D341Med (cell line): Measurements from ENCODE around the gene ADAM11.

Experiments used
- DNase-seq: peaks from one replicate; pipeline ENCODE4 v3.0.0; 2012; ENCODE audit warnings: low spot score

Gene ADAM11

GRCh38 chr17:44757918-44758413 is 822 bp upstream of the ADAM11 start:
- no peak for DNase-seq

- DNase-seq = no peak
These were observed 513 bp downstream of the ADAM11 start for GRCh38 chr17:44759086-44759915.

GRCh38 chr17:44759916-44760243 is 1.1 kb downstream of the ADAM11 start:
- peak; percentile 63 for DNase-seq

GRCh38 chr17:44760474-44761308 is 1.9 kb downstream of the ADAM11 start:
- DNase-seq = no peak

DNA sequence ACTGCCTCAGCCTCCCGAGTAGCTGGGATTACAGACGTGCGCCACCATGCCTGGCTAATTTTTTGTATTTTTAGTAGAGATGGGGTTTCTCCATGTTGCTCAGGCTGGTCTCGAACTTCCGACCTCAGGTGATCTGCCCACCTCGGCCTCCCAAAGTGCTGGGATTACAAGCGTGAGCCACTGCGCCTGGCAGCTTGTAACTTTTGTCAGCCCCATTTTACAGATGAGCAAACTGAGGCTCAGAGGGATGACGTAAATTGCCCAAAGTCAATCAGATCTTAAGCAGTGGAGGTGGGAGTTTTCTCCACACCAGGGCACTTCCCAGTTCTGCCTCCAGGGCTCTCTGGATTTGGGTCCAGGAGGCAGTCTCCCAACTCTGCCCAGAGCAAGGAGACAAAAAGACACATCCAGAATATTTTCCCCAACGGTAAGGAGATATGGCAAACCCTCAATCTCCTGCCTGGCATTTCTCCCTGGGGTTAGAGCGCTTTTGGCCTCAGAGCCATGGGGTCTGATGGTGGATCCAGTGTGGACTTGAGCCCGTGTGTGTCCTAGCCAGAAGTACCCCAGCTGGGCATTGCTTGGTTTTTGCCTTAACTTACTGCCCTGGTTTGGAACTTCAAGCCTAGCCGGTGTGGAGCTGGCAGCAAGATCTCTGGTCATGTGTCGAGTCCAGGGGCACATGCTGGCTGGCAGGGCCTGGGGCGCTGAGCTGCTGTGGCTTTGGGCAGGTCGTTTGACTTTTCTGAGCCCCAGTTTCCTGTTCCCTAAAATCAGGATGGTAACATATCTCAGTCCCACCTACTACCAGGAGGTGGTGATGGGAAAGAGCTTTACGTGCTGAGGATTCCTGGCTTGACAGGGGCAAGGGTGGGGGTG is 3.4 kb downstream of the ADAM11 start:
- no peak for DNase-seq

GRCh38 chr17:44763170-44763569 is 4.4 kb downstream of the ADAM11 start:
- no peak for DNase-seq

DNA sequence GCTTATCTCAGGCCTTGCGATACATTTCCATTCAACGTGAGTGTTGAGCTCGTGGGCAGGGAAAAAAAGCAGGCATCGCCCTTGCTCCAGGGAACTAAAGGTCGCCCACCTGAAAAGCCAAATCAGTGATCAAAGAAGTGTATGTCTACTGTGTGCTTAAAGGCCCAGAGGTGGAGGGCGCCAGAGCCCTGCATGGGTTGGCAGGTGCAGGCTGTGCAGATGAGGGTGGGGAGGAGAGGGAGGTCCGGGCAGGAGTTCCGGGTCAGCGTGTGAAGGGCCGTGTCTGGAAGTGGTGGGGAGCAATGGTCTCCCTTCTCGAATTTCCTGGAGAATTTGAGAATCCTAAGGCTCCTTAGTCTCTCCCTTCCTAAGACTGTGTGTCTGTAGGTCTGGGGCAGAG is 7.2 kb downstream of the ADAM11 start:
- DNase-seq = no peak

GRCh38 chr17:44766409-44767038 is 7.7 kb downstream of the ADAM11 start:
- DNase-seq = no peak

GRCh38 chr17:44767493-44767892 is 8.7 kb downstream of the ADAM11 start:
- no peak for DNase-seq

GRCh38 chr17:44768505-44769142 is 9.8 kb downstream of the ADAM11 start:
- no peak for DNase-seq

DNA sequence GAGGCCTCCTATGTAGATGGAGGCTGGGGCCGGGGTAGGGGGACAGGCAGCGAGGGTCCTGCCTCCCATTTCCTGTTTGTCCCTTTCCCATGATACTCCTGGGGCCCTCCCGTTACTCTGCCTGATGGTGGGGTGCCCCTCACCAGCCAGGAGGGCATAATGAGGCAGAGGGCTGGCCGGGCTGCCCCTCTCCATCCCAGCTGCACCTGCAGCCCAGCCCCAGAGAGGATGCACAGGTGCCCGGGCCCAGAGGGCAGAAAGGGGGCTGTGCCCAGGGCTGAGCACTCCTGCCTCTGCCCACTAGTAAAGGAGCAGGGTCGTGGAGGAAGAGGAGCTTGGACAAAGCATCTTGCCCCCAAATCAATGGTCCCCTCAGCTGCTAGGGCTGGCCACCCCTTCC is 10.4 kb downstream of the ADAM11 start:
- no peak for DNase-seq

DNA sequence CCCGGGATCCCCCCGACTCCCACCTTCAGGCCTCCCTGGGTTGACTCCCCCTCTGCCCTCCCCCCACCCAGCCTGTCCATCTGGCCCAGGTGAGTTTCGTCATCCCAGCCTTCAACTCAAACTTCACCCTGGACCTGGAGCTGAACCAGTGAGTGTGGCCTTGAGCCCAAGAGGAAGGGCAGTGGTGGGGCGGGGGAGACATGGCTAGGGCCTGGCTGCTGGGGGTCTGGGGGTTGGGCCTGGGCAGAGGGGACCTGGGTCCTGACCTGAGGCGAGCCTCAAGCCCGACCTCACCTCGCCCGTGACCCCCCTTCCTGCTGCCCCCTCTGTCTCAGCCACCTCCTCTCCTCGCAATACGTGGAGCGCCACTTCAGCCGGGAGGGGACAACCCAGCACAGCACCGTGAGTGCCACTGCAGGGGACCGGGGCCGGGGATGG is 10.9 kb downstream of the ADAM11 start:
- no peak for DNase-seq

GRCh38 chr17:44770166-44770925 is 11.6 kb downstream of the ADAM11 start:
- no peak for DNase-seq

DNA sequence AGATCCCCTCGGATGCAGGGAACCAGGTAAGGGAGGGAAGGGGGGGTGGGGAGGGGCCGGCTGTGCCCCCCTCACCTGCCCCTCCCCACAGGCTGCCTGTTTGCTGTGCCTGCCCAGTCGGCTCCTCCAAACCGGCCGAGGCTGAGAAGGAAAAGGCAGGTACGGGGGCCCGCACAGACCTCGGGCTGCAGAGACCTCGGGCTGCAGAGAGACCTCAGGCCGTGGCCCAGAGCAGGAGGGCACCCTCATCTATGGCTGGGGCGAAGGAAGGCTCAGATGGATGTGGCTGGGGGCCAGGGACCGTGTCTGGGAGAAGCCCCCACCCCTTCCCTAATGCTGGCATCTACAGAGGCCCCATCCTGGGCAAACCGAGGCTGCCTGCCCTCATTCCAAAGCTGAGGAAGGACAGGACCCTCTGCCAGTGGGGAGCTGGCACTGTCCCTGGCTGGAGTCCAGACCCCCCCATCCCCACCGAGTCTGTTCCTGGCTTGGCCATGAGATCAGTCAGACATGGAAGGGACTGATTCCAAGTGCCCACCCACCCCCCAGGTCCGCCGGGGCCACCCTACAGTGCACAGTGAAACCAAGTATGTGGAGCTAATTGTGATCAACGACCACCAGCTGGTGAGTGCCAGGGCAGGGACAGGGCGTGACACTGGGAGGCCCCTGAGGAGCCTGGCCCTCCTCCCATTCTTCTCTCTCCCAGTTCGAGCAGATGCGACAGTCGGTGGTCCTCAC is 13.7 kb downstream of the ADAM11 start:
- DNase-seq = no peak

GRCh38 chr17:44773140-44773539 is 14.4 kb downstream of the ADAM11 start:
- DNase-seq = no peak

GRCh38 chr17:44774271-44775135 is 15.7 kb downstream of the ADAM11 start:
- DNase-seq = peak; percentile 97

GRCh38 chr17:44775136-44775837 is 16.5 kb downstream of the ADAM11 start:
- DNase-seq = peak; percentile 99
